Trophoblast cell (in vitro differentiated cells and primary cell): Measurements from ENCODE around the gene CPA4.

ENCODE experiments used
- DNase-seq, 2 donors: peaks; one replicate each; pipeline ENCODE4 v3.0.0-alpha.2; 2016
- H2AFZ ChIP-seq: 2 replicates; pipeline ENCODE4 v1.6.1; 2013; ENCODE audit warnings: low read length, moderate library complexity, mild to moderate bottlenecking; ENCODE audit not compliant: insufficient read depth, poor library complexity
- H2AK5ac ChIP-seq: 2 replicates; pipeline ENCODE4 v1.6.1; 2013; ENCODE audit warnings: mild to moderate bottlenecking, low read length
- H2BK120ac ChIP-seq: 2 replicates; pipeline ENCODE4 v1.6.1; 2013; ENCODE audit warnings: low read length, mild to moderate bottlenecking, moderate library complexity; ENCODE audit not compliant: insufficient read depth, poor library complexity
- H2BK12ac ChIP-seq: 2 replicates; pipeline ENCODE4 v1.6.1; 2013; ENCODE audit warnings: mild to moderate bottlenecking, low read length, moderate library complexity
- H2BK5ac ChIP-seq: 2 replicates; pipeline ENCODE4 v1.6.1; 2013; ENCODE audit warnings: low read length, low read depth, moderate library complexity, mild to moderate bottlenecking; ENCODE audit not compliant: poor library complexity
- H3K14ac ChIP-seq: 2 replicates; pipeline ENCODE4 v1.6.1; 2013; ENCODE audit warnings: mild to moderate bottlenecking, low read length
- H3K18ac ChIP-seq: 2 replicates; pipeline ENCODE4 v1.6.1; 2013; ENCODE audit warnings: mild to moderate bottlenecking, low read length
- H3K23ac ChIP-seq: 2 replicates; pipeline ENCODE4 v1.6.1; 2013; ENCODE audit warnings: low read length
- H3K27ac ChIP-seq: 2 replicates; pipeline ENCODE4 v1.5.1; 2013; ENCODE audit warnings: low read depth, mild to moderate bottlenecking, inconsistent platforms, low read length, moderate library complexity
- H3K27me3 ChIP-seq: 2 replicates; pipeline ENCODE4 v1.6.1; 2013; ENCODE audit warnings: inconsistent platforms, mild to moderate bottlenecking, low read length, moderate library complexity; ENCODE audit not compliant: insufficient read depth
- H3K36me3 ChIP-seq, 2 experiments: 1 replicate in 1 of 2; 2 replicates in 1 of 2; pipeline ENCODE4 v1.6.1; 2013; ENCODE audit warnings: low read length in 2 of 2, mild to moderate bottlenecking in 2 of 2, moderate library complexity in 1 of 2; ENCODE audit not compliant: insufficient read depth in 2 of 2, control insufficient read depth in 1 of 2
- H3K4ac ChIP-seq: 2 replicates; pipeline ENCODE4 v1.6.1; 2013; ENCODE audit warnings: low read depth, mild to moderate bottlenecking, low read length, moderate library complexity
- H3K4me1 ChIP-seq, 2 experiments: 1 replicate in 1 of 2; 2 replicates in 1 of 2; pipeline ENCODE4 v1.6.1; 2013; ENCODE audit warnings: low read length in 2 of 2, mild to moderate bottlenecking in 2 of 2, moderate library complexity in 1 of 2; ENCODE audit not compliant: insufficient read depth in 2 of 2, control insufficient read depth in 1 of 2
- H3K4me2 ChIP-seq: 2 replicates; pipeline ENCODE4 v1.6.1; 2013; ENCODE audit warnings: inconsistent platforms, mild to moderate bottlenecking, low read length, moderate library complexity
- H3K4me3 ChIP-seq: 2 replicates; pipeline ENCODE4 v1.5.1; 2013; ENCODE audit warnings: mild to moderate bottlenecking, low read depth, low read length, inconsistent platforms
- H3K79me1 ChIP-seq: one replicate; pipeline ENCODE4 v1.6.1; 2013; ENCODE audit warnings: low read length
- H3K79me2 ChIP-seq: 2 replicates; pipeline ENCODE4 v1.6.1; 2013; ENCODE audit warnings: low read length, mild to moderate bottlenecking; ENCODE audit not compliant: control insufficient read depth, insufficient read depth, poor library complexity
- H3K9ac ChIP-seq: 2 replicates; pipeline ENCODE4 v1.6.1; 2013; ENCODE audit warnings: mild to moderate bottlenecking, low read length
- H3K9me3 ChIP-seq: 2 replicates; pipeline ENCODE4 v1.6.1; 2013; ENCODE audit warnings: low read depth, mild to moderate bottlenecking, control low read depth, inconsistent platforms, low read length; ENCODE audit not compliant: insufficient read depth
- H4K12ac ChIP-seq: 2 replicates; pipeline ENCODE4 v1.6.1; 2013; ENCODE audit warnings: low read depth, mild to moderate bottlenecking, low read length, moderate library complexity
- H4K8ac ChIP-seq: 2 replicates; pipeline ENCODE4 v1.6.1; 2013; ENCODE audit warnings: low read depth, mild to moderate bottlenecking, low read length, moderate library complexity
- H4K91ac ChIP-seq: one replicate; pipeline ENCODE4 v1.6.1; 2013; ENCODE audit warnings: low read depth, mild to moderate bottlenecking, low read length, moderate library complexity
- WGBS: extraction: QIAGEN DNeasy Blood & Tissue Kit; methylation state at CpG from one replicate; pipeline ENCODE4 v1.1.7; 2013; ENCODE audit warnings: missing lambda C conversion rate; ENCODE audit not compliant: insufficient read length, insufficient coverage; ENCODE audit errors: extremely low coverage; 5-methylcytosine and 5-hydroxymethylcytosine counted together

CPA4 gene

GRCh38 chr7:130279286-130279685 is 13.7 kb upstream of the CPA4 start:
- WGBS = no CpG with 5 or more reads among the region's 2 CpGs
- H3K27ac ChIP-seq = no peak overlapping the region
- no peak overlapping the region for H4K91ac ChIP-seq
- no peak overlapping the region for H3K18ac ChIP-seq
- no peak overlapping the region for H2BK12ac ChIP-seq
- DNase-seq = no peak
- peaks cover 0 to 2% of the 10 kb centered on the region in 2 experiments for H3K4me1 ChIP-seq
- H3K4me3 ChIP-seq = no peak overlapping the region
- H3K23ac ChIP-seq = no peak overlapping the region
- H3K27me3 ChIP-seq = no peaks in the 10 kb centered on the region
- no peaks in the 10 kb centered on the region for H3K79me2 ChIP-seq
- no peaks in the 10 kb centered on the region for H3K36me3 ChIP-seq
- H2BK120ac ChIP-seq = no peak overlapping the region
- no peaks in the 10 kb centered on the region for H3K9me3 ChIP-seq
- peaks cover 7% of the 10 kb centered on the region for H3K79me1 ChIP-seq
- H4K8ac ChIP-seq = no peak overlapping the region
- H2BK5ac ChIP-seq = no peak overlapping the region
- no peak overlapping the region for H3K4ac ChIP-seq
- H3K9ac ChIP-seq = no peak overlapping the region
- no peak overlapping the region for H3K4me2 ChIP-seq
- no peak overlapping the region for H2AFZ ChIP-seq
- no peak overlapping the region for H3K14ac ChIP-seq
- H4K12ac ChIP-seq = no peak overlapping the region
- no peak overlapping the region for H2AK5ac ChIP-seq

- Histone ChIP-seq H4K91ac (no peak overlapping the region), H3K27me3 (no peaks in the 10 kb centered on the region), H3K14ac (no peak overlapping the region)
Measured at GRCh38 chr7:130279906-130280305, 13.1 kb upstream of the CPA4 start.

GRCh38 chr7:130281260-130281659 is 11.7 kb upstream of the CPA4 start:
- Histone ChIP-seq H3K4me3 (no peak overlapping the region), H3K9ac (no peak overlapping the region), H4K91ac (no peak overlapping the region), H2BK5ac (no peak overlapping the region), H3K14ac (no peak overlapping the region), H3K9me3 (no peaks in the 10 kb centered on the region), H3K79me1 (peaks cover 6% of the 10 kb centered on the region), H2AK5ac (no peak overlapping the region), H2BK120ac (no peak overlapping the region), H3K23ac (no peak overlapping the region), H3K36me3 (no peaks in the 10 kb centered on the region), H3K18ac (no peak overlapping the region), H2BK12ac (no peak overlapping the region), H3K79me2 (no peaks in the 10 kb centered on the region), H3K27ac (no peak overlapping the region), H3K4me1 (no peaks in the 10 kb centered on the region), H2AFZ (no peak overlapping the region), H3K4me2 (no peak overlapping the region), H3K4ac (no peak overlapping the region), H4K8ac (no peak overlapping the region), H4K12ac (no peak overlapping the region), H3K27me3 (no peaks in the 10 kb centered on the region)
- DNase-seq = no peak
- no CpG with 5 or more reads among the region's 1 CpG for WGBS

More at GRCh38 chr7:130279906-130280305, 13.1 kb upstream of the CPA4 start:
- H3K79me1 ChIP-seq = peaks cover 7% of the 10 kb centered on the region
- no CpG with 5 or more reads among the region's 1 CpG for WGBS
- H3K18ac ChIP-seq = no peak overlapping the region
- no peak overlapping the region for H3K9ac ChIP-seq
- H2BK120ac ChIP-seq = peak overlapping the region; percentile 48
- H2BK5ac ChIP-seq = no peak overlapping the region
- DNase-seq = no peak
- no peaks in the 10 kb centered on the region for H3K9me3 ChIP-seq
- H3K23ac ChIP-seq = no peak overlapping the region
- H3K4ac ChIP-seq = no peak overlapping the region
- no peak overlapping the region for H2AK5ac ChIP-seq
- peaks cover 0 to 2% of the 10 kb centered on the region in 2 experiments for H3K4me1 ChIP-seq
- H3K79me2 ChIP-seq = no peaks in the 10 kb centered on the region
- H3K4me2 ChIP-seq = no peak overlapping the region
- H3K27ac ChIP-seq = no peak overlapping the region
- H4K8ac ChIP-seq = no peak overlapping the region
- H3K4me3 ChIP-seq = no peak overlapping the region
- H2AFZ ChIP-seq = no peak overlapping the region
- no peaks in the 10 kb centered on the region for H3K36me3 ChIP-seq
- peak overlapping the region; percentile 57 for H2BK12ac ChIP-seq
- H4K12ac ChIP-seq = no peak overlapping the region

- peak overlapping the region; percentile 14 for H2AK5ac ChIP-seq
- no peak overlapping the region for H3K27ac ChIP-seq
- no peak overlapping the region for H3K9ac ChIP-seq
- no peak overlapping the region for H3K4me2 ChIP-seq
- no peak overlapping the region for H3K4me3 ChIP-seq
- no peak overlapping the region for H2BK5ac ChIP-seq
- no CpG with 5 or more reads among the region's 1 CpG for WGBS
- DNase-seq = no peak
- H2BK12ac ChIP-seq = no peak overlapping the region
- H3K4ac ChIP-seq = no peak overlapping the region
- H3K27me3 ChIP-seq = no peaks in the 10 kb centered on the region
- no peaks in the 10 kb centered on the region for H3K36me3 ChIP-seq
- H2BK120ac ChIP-seq = no peak overlapping the region
- no peak overlapping the region for H4K91ac ChIP-seq
- H3K79me2 ChIP-seq = no peaks in the 10 kb centered on the region
- H4K8ac ChIP-seq = no peak overlapping the region
- H2AFZ ChIP-seq = no peak overlapping the region
- peaks cover 8% of the 10 kb centered on the region for H3K79me1 ChIP-seq
- no peaks in the 10 kb centered on the region for H3K9me3 ChIP-seq
- H3K18ac ChIP-seq = no peak overlapping the region
- peaks cover 0 to 3% of the 10 kb centered on the region in 2 experiments for H3K4me1 ChIP-seq
- H4K12ac ChIP-seq = no peak overlapping the region
- no peak overlapping the region for H3K23ac ChIP-seq
- H3K14ac ChIP-seq = no peak overlapping the region
Measured at GRCh38 chr7:130286881-130287280, 6.1 kb upstream of the CPA4 start.
